SK-N-MC (cell line): ENCODE measurements around the gene ADAM15.

ENCODE experiments used
- EZH2 ChIP-seq: fragments of 200-600 bp; sonication (generic); IDR thresholded peaks from one replicate; pipeline ENCODE4 v1.6.1; 2017; ENCODE audit warnings: antibody characterized with exemption
- FOXP2 ChIP-seq: optimal IDR thresholded peaks from 2 replicates; pipeline ENCODE3; 2011; ENCODE audit warnings: mild to moderate bottlenecking, moderate library complexity; ENCODE audit not compliant: insufficient read depth; ENCODE audit errors: extremely low read length, control extremely low read depth
- POLR2AphosphoS5 ChIP-seq: IDR thresholded peaks from 2 replicates; pipeline ENCODE4 v1.6.1; 2012; ENCODE audit warnings: mild to moderate bottlenecking, low read depth, low read length, borderline replicate concordance

GRCh38 chr1:155039308-155039669 lies 11.8 kb upstream of the ADAM15 start:
- TF ChIP-seq POLR2AphosphoS5: no peak
- no peak for TF ChIP-seq EZH2
- no peak for TF ChIP-seq FOXP2
